CD4-positive, alpha-beta memory T cell (primary cell): ENCODE measurements around the gene STIM1. TPM values are rescaled to one million over a fixed set of nuclear protein-coding genes. Genes with fewer than 3 reads are reported as not detected.

Experiments
- CTCF ChIA-PET: fragments of 350-600 bp; sonication (Branson Sonifier 250); formaldehyde crosslinking; loops from one replicate; lab custom pipeline; 2021; ENCODE audit warnings: inconsistent platforms; ENCODE audit not compliant: partially characterized antibody; lab: Charles Lee
- POLR2A ChIA-PET: fragments of 350-600 bp; sonication (Branson Sonifier 250); formaldehyde crosslinking; loops from one replicate; lab custom pipeline; 2021; ENCODE audit not compliant: partially characterized antibody; lab: Charles Lee
- DNase-seq, 5 donors: peaks; one replicate each; pipeline versions ENCODE4 v3.0.0 to v3.0.0-alpha.2; 2020 to 2022; ENCODE audit warnings: mixed read lengths in 1 of 5
- H3K27ac ChIP-seq: one replicate; pipeline ENCODE4 v1.7.0; 2013; ENCODE audit warnings: low read depth, low read length
- H3K27me3 ChIP-seq: 2 replicates; pipeline ENCODE4 v1.7.0; 2013; ENCODE audit warnings: mild to moderate bottlenecking, low read length, moderate library complexity; ENCODE audit not compliant: insufficient read depth
- H3K36me3 ChIP-seq: 2 replicates; pipeline ENCODE4 v1.7.0; 2013; ENCODE audit warnings: mild to moderate bottlenecking, low read length, moderate library complexity; ENCODE audit not compliant: insufficient read depth
- H3K4me1 ChIP-seq: 2 replicates; pipeline ENCODE4 v1.7.0; 2013; ENCODE audit warnings: mild to moderate bottlenecking, low read length, moderate library complexity; ENCODE audit not compliant: insufficient read depth
- H3K4me3 ChIP-seq, 2 donors: one replicate each; pipeline ENCODE4 v1.7.0; 2013; ENCODE audit warnings: low read length in 2 of 2, mild to moderate bottlenecking in 1 of 2
- H3K9me3 ChIP-seq, 2 donors: one replicate each; pipeline ENCODE4 v1.7.0; 2013; ENCODE audit warnings: low read length in 2 of 2, control low read depth in 1 of 2; ENCODE audit not compliant: control insufficient read depth in 1 of 2
- H3K27ac Mint-ChIP-seq, 7 donors: one replicate each; pipeline ENCODE4 v1.8.0; 2020 to 2021; ENCODE audit warnings: mixed read lengths in 7 of 7, mild to moderate bottlenecking in 6 of 7, inconsistent platforms in 3 of 7, moderate library complexity in 3 of 7
- H3K27me3 Mint-ChIP-seq, 2 donors: one replicate each; pipeline ENCODE4 v1.8.0; 2020 to 2021; ENCODE audit warnings: mixed read lengths in 2 of 2
- H3K36me3 Mint-ChIP-seq, 2 donors: one replicate each; pipeline ENCODE4 v1.8.0; 2020 to 2021; ENCODE audit warnings: mixed read lengths in 2 of 2, inconsistent platforms in 1 of 2, mild to moderate bottlenecking in 1 of 2
- H3K4me1 Mint-ChIP-seq, 4 donors: one replicate each; pipeline ENCODE4 v1.8.0; 2020 to 2021; ENCODE audit warnings: mixed read lengths in 4 of 4, mild to moderate bottlenecking in 1 of 4
- H3K4me3 Mint-ChIP-seq, 8 donors: one replicate each; pipeline ENCODE4 v1.8.0; 2020 to 2021; ENCODE audit warnings: mixed read lengths in 8 of 8, mild to moderate bottlenecking in 7 of 8, moderate library complexity in 6 of 8, inconsistent platforms in 3 of 8
- H3K9me3 Mint-ChIP-seq, 8 donors: one replicate each; pipeline ENCODE4 v1.8.0; 2020 to 2021; ENCODE audit warnings: mixed read lengths in 8 of 8, mild to moderate bottlenecking in 5 of 8, inconsistent platforms in 3 of 8, moderate library complexity in 1 of 8
- intact Hi-C: fragments of 100-400 bp; cut with micrococcal nuclease; formaldehyde crosslinking; loops from one replicate; pipeline ENCODE4 v1.15.1; 2023
- polyA plus RNA-seq, 2 donors: library from polyadenylated mRNA; unstranded; fragments of 300-500 nt; fragmentation: Illumina TruSeq; gene quantifications; one replicate each; pipeline ENCODE4 v1.2.3, GENCODE V29; 2021
- total RNA-seq, 2 experiments: library from RNA; stranded (reverse); gene quantifications; one replicate each; pipeline ENCODE4 v1.2.3, GENCODE V29; 2021

Gene STIM1
- total and polyA plus RNA-seq, 4 experiments from 2014 or later = 27.7 to 87.4 (median 65.5) TPM

GRCh38 chr11:3957437-3957836 lies 102.0 kb downstream of the STIM1 start:
- no peaks in the 10 kb centered on the region for H3K9me3 ChIP-seq
- H3K27me3 ChIP-seq = no peaks in the 10 kb centered on the region
- no peak for DNase-seq
- CTCF ChIA-PET = interaction anchor here (2.6 to 4.2 kb wide), 3 partner anchors 9 to 102 kb away, joined by 16 to 26 read pairs (median 23); partner anchors contain the start of gene STIM1
- Mint-ChIP-seq H3K27me3 (no peaks in the 10 kb centered on the region), H3K27ac (peak overlapping the region in 1 of 7 donors; percentile 59), H3K9me3 (no peaks in the 10 kb centered on the region), H3K4me3 (no peak overlapping the region), H3K4me1 (peaks cover 52 to 90% (median 72%) of the 10 kb centered on the region in 4 donors), H3K36me3 (peaks cover 1 to 15% of the 10 kb centered on the region in 2 donors)
- H3K4me1 ChIP-seq = peaks cover 71% of the 10 kb centered on the region
- no peak overlapping the region for H3K4me3 ChIP-seq
- intact Hi-C loops = no loop called here
- H3K27ac ChIP-seq = no peak overlapping the region
- POLR2A ChIA-PET = interaction anchor here (1.1 to 2.0 kb wide), 2 partner anchors 9 to 15 kb away, joined by 3 to 4 read pairs; no protein-coding TSS in a partner anchor
- H3K36me3 ChIP-seq = no peaks in the 10 kb centered on the region

GRCh38 chr11:3958281-3958680 lies 102.8 kb downstream of the STIM1 start:
- no peaks in the 10 kb centered on the region for H3K36me3 ChIP-seq
- H3K27me3 ChIP-seq = no peaks in the 10 kb centered on the region
- intact Hi-C loops = loop anchor here (2.0 kb wide), 1 partner anchor 15 kb away; no protein-coding TSS in a partner anchor
- H3K27ac ChIP-seq = no peak overlapping the region
- peaks cover 64% of the 10 kb centered on the region for H3K4me1 ChIP-seq
- ChIA-PET POLR2A (interaction anchor here (0.5 to 2.0 kb wide), 5 partner anchors 10 to 109 kb away, joined by 3 to 6 read pairs (median 4); partner anchors contain the start of gene STIM1), CTCF (interaction anchor here (1.3 to 4.2 kb wide), 7 partner anchors 10 to 109 kb away, joined by 3 to 26 read pairs (median 9); partner anchors contain the start of gene STIM1)
- no peak overlapping the region for H3K4me3 Mint-ChIP-seq
- no peak overlapping the region for H3K4me3 ChIP-seq
- no peaks in the 10 kb centered on the region for H3K9me3 ChIP-seq
- H3K9me3 Mint-ChIP-seq = no peaks in the 10 kb centered on the region
- H3K4me1 Mint-ChIP-seq = peaks cover 48 to 90% (median 71%) of the 10 kb centered on the region in 4 donors
- H3K27ac Mint-ChIP-seq = peak overlapping the region in 1 of 7 donors; percentile 17
- H3K27me3 Mint-ChIP-seq = no peaks in the 10 kb centered on the region
- DNase-seq = no peak
- peaks cover 1 to 18% of the 10 kb centered on the region in 2 donors for H3K36me3 Mint-ChIP-seq

GRCh38 chr11:3959015-3959902 lies 103.8 kb downstream of the STIM1 start:
- Histone ChIP-seq H3K27me3 (no peaks in the 10 kb centered on the region), H3K27ac (no peak overlapping the region), H3K4me1 (peaks cover 60% of the 10 kb centered on the region), H3K4me3 (no peak overlapping the region), H3K9me3 (no peaks in the 10 kb centered on the region), H3K36me3 (no peaks in the 10 kb centered on the region)
- ChIA-PET CTCF (interaction anchor here (1.1 to 4.2 kb wide), 12 partner anchors 9 to 117 kb away, joined by 3 to 26 read pairs (median 4); partner anchors contain the start of gene STIM1), POLR2A (interaction anchor here (0.6 to 1.8 kb wide), 4 partner anchors 12 to 105 kb away, joined by 3 to 10 read pairs (median 5); partner anchors contain the start of gene STIM1)
- intact Hi-C loops = loop anchor here (2.0 kb wide), 1 partner anchor 16 kb away; no protein-coding TSS in a partner anchor
- Mint-ChIP-seq H3K27ac (peak overlapping the region in 3 of 7 donors; percentile 11 to 68 (median 37)), H3K36me3 (peaks cover 0 to 12% of the 10 kb centered on the region in 2 donors), H3K27me3 (no peaks in the 10 kb centered on the region), H3K9me3 (no peaks in the 10 kb centered on the region), H3K4me3 (peak overlapping the region in 3 of 8 donors; percentile 1 to 6 (median 4)), H3K4me1 (peaks cover 50 to 90% (median 71%) of the 10 kb centered on the region in 4 donors)
- DNase-seq = no peak

GRCh38 chr11:3959903-3960265 lies 104.4 kb downstream of the STIM1 start:
- Histone ChIP-seq H3K27ac (no peak overlapping the region), H3K4me3 (no peak overlapping the region), H3K27me3 (no peaks in the 10 kb centered on the region), H3K4me1 (peaks cover 55% of the 10 kb centered on the region), H3K36me3 (no peaks in the 10 kb centered on the region), H3K9me3 (no peaks in the 10 kb centered on the region)
- Mint-ChIP-seq H3K9me3 (no peaks in the 10 kb centered on the region), H3K27me3 (no peaks in the 10 kb centered on the region), H3K4me3 (no peak overlapping the region), H3K4me1 (peaks cover 46 to 85% (median 66%) of the 10 kb centered on the region in 4 donors), H3K36me3 (peaks cover 0 to 6% of the 10 kb centered on the region in 2 donors), H3K27ac (no peak overlapping the region)
- ChIA-PET POLR2A (interaction anchor here (0.6 to 1.8 kb wide), 2 partner anchors 12 to 34 kb away, joined by 3 to 10 read pairs; no protein-coding TSS in a partner anchor), CTCF (interaction anchor here (1.1 to 4.2 kb wide), 12 partner anchors 8 to 118 kb away, joined by 3 to 26 read pairs (median 4); partner anchors contain the start of gene STIM1)
- no peak for DNase-seq
- intact Hi-C loops = loop anchor here (2.0 kb wide), 1 partner anchor 17 kb away; no protein-coding TSS in a partner anchor

GRCh38 chr11:3962406-3962840 lies 107.0 kb downstream of the STIM1 start:
- no peak overlapping the region for H3K27ac Mint-ChIP-seq
- ChIA-PET POLR2A (interaction anchor here (2.6 kb wide), 1 partner anchor 107 kb away, joined by 10 read pairs; the partner anchor contains the start of gene STIM1), CTCF (no interaction called here)
- no peaks in the 10 kb centered on the region for H3K9me3 Mint-ChIP-seq
- peak overlapping the region in 1 of 8 donors; percentile 3 for H3K4me3 Mint-ChIP-seq
- H3K4me3 ChIP-seq = no peak overlapping the region
- H3K36me3 ChIP-seq = peaks cover 3% of the 10 kb centered on the region
- DNase-seq = no peak
- peaks cover 51% of the 10 kb centered on the region for H3K4me1 ChIP-seq
- H3K27me3 ChIP-seq = no peaks in the 10 kb centered on the region
- H3K9me3 ChIP-seq = no peaks in the 10 kb centered on the region
- H3K36me3 Mint-ChIP-seq = peaks cover 3 to 6% of the 10 kb centered on the region in 2 donors
- peaks cover 47 to 87% (median 65%) of the 10 kb centered on the region in 4 donors for H3K4me1 Mint-ChIP-seq
- H3K27me3 Mint-ChIP-seq = no peaks in the 10 kb centered on the region
- H3K27ac ChIP-seq = no peak overlapping the region
- intact Hi-C loops = loop anchor here (2.0 kb wide), 1 partner anchor 14 kb away; no protein-coding TSS in a partner anchor

- Histone ChIP-seq H3K9me3 (no peaks in the 10 kb centered on the region), H3K27ac (no peak overlapping the region), H3K27me3 (no peaks in the 10 kb centered on the region), H3K4me3 (no peak overlapping the region), H3K4me1 (peaks cover 63% of the 10 kb centered on the region), H3K36me3 (peaks cover 9% of the 10 kb centered on the region)
- peak overlapping the region in 5 of 7 donors; percentile 10 to 78 (median 22) for H3K27ac Mint-ChIP-seq
- CTCF ChIA-PET = interaction anchor here (0.6 kb wide), 1 partner anchor 32 kb away, joined by 3 read pairs; no protein-coding TSS in a partner anchor
- POLR2A ChIA-PET = no interaction called here
- DNase-seq = no peak
- no peaks in the 10 kb centered on the region for H3K9me3 Mint-ChIP-seq
- H3K4me1 Mint-ChIP-seq = peaks cover 59 to 89% (median 73%) of the 10 kb centered on the region in 4 donors
- intact Hi-C loops = no loop called here
- H3K4me3 Mint-ChIP-seq = no peak overlapping the region
- no peaks in the 10 kb centered on the region for H3K27me3 Mint-ChIP-seq
- H3K36me3 Mint-ChIP-seq = peaks cover 16 to 17% of the 10 kb centered on the region in 2 donors
These were observed 108.6 kb downstream of the STIM1 start for GRCh38 chr11:3964056-3964455.
